Measurements from ENCODE around the gene RBFOX1.
"Not testable (repeated sequence)": the region's sequence is repeated elsewhere in the genome, so short reads cannot be mapped to it uniquely, and the experiment has no call there.

The RBFOX1 gene

DNA sequence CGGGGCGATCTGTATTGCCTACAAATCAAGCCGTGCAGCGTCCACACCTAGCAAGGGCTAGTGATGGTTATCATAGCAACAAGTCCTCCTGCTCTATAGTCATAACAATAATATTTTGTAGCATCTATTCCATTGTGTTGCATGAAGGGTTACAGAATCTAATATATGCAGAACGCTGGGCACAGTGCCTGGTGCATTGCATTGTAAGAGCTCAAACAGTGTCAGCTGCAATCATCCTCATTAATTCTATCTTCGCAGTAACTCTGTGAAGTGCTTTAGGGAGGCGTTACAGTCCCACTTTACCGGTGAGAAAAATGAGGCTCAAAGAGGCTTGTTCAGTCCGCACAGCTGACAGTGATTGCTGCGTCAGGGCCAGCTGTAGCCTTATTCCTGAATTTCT, 149.4 kb downstream of the RBFOX1 start:
- DNase-seq, result no peak

DNA sequence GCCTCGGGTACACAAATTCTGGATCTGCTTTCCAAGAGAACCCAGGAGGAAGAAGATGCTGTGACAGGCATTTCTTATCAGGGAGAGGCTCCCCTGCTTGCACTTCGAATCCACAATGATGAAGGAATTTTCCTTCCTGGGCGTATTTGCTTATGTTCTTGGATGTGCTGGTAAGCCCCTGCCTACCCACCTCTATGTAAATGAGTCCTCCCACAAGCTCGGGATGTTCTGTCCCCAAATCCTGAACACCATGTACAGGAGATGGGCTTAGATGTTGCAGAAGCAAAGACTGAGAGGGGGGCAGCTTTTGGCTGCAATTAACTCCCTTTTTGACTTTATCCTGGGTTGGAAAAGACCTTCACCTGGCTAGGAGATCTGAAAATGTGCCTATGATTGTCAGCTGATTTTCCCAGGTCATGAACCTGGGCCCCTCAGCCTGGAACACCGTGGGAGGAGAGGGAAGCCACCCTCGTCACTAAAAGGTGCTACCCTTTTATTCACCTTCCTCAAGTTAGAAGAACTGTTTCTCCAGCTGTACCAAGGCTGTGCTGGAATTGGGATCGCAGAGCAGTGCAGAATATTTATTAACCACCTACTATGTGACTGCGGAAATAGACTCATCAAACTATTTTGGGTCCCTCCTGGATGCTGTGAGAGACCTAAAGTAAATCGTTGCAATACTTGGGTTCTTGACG, 150.1 kb downstream of the RBFOX1 start:
- DNase-seq, result no peak

DNA sequence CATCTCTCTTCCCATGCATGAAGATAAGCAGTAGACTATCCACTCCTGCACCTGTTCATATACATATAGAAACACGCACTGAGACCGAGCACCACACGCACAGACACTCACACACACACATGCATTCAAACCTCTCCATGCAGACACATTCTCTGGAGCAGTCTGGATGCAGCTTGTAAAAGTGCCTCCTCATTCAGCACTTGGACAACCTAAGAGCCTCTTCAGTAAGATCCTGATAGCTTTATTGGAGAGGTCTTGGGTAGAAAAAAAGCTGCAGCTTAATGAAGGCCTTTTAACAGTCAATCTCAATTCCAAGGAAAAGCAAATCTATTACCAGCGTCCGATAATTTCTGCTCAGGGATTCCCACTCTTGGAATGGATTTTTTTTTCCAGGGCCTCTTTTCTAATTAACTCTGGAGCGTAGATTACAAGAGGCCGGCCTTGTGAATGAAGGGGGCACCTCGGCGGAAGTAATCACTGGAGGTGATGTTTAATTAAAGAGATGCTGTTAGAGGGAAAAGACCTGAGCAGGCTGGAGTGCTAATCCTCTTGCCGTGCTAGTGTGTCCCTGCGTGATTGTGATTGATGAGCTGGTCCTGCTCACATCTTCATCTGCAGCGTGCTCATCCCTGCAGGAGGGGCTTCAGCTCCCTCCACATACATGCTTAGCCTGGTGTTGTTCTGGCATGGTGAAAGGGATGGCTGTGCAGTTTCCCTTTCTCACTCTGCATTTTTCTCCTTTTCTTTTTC, 155.1 kb downstream of the RBFOX1 start:
- no peak for DNase-seq

DNA sequence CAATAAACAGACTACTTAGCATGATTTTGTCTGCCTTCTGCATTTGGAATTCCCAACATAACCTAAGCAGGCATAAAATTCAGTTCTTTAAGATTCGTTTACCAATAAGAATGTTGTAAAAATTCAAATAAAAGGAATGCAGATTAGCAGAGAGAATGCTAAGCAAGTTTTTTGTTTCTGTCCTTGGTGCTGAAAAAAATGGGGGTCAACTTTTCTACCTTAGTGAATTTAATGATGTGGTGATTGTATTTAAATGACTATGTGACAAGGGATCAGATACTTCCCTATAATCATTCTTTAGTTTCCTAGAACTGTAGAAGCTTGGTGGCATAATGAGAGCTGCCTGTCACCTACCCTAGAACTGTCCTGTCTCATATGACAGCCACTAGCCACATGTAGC, 159.5 kb downstream of the RBFOX1 start:
- no peak for DNase-seq

DNA sequence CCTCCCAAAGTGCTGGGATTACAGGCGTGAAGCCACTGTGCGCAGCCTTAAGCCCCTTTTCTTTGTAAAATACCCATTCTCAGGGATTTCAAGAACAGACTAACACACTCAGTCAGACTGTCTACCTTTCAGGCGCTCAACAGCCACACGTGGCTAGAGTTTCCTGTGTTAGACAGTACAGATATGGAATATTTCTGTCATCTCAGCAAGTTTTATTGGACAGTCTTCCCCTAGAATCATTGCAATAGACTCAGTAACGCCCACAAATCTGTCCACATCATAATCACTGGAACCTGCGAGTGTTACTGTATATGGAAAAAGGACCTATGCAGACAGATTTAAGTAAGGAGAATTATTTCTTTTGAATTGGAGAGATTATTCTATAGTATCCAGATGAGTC, 160.5 kb downstream of the RBFOX1 start:
- no peak for DNase-seq

DNA sequence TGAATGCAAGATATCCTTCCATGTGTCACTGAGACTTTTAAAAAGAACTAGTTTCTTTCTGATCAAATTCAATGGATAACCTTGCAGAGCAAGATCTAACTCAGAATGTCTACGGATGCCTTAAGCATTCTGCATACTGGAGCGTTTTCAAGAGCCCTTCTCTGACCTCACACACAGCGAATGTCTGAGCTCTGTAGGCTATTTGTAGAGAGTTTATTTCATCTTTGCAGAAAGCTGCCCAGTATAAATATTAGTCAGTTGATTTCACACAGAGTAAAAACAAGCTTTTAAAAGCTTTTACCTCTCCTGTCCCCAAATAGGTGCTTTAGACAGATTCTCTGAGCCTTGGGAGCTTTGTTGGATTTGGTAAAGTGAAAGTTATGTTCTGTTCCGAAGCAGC, 165.0 kb downstream of the RBFOX1 start:
- no peak for DNase-seq

DNA sequence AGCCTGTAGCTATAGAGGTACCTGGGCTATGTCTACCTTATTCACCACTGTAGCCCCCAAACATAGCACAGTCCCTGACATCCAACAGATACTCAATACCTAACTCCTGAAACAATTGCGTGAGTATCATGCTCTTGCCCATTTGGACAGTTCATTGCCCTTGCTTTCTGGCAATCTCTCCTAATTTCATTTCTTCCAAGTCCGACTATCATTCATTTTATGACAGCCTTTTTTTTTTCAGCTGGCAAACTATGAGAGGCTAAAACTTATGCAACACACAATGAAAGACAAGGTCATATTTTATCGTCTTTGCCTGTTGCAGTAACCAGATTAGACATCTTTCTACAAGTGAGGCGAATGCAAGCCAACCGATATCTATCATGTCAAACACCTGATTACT, 169.2 kb downstream of the RBFOX1 start:
- no peak for DNase-seq

DNA sequence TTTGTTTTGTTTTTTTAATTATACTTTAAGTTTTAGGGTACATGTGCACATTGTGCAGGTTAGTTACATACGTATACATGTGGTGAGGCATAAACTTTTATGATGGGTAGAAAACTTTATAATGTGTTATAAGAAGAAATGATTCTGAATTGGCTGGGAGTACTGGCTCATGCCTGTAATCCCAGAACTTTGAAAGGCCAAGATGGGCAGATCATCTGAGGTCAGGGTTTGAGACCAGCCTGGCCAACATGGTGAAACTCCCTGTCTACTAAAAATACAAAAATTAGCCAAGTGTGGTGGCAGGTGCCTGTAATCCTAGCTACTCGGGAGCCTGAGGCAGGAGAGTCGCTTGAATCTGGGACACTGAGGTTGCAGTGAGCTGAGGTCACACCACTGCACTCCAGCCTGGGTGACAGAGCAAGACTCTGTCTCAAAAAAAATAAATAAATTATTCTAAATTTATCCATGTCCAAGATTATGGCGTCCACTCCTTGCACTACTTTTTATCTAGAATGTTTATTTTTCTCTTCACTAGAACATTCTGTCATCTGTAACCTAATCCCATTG, 170.0 kb downstream of the RBFOX1 start:
- not testable (repeated sequence) for DNase-seq

DNA sequence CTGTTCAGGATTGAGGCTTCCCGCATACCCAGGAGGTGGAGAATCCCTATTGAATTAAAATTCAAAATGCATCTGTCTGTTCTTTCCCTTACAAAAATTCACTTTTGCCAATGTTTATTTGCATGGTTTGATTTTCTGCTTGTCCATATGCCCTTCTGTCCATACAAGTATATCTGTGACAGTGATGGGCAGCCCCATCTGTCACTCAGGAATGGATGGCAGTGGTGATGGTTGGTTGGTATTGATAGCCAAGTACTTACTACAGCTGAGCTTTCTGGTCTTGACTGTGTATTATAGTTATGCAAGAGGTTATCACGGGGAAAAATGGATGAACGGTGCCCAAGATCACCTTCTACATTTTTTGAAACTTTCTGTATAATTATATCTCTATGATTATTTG, 171.0 kb downstream of the RBFOX1 start:
- DNase-seq, result no peak

DNA sequence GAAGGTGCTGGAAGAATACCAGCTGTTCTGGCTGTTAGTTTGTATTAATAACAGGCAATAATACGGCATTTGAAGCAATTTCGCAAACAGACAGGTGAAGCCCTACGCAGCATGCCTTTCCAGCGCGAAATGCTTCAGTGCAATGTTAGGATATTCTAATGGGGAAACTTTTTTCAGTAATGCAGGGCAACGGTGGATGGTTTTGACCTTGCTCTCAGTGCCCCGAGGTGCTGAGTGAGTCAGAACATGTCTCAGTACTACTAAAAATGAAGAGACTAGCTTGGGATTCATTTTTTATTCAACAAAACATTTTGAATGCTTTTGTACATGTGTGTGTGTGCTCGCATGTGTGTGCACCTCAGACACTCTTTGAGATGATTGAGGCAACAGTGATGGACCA, 172.2 kb downstream of the RBFOX1 start:
- DNase-seq, result no peak

DNA sequence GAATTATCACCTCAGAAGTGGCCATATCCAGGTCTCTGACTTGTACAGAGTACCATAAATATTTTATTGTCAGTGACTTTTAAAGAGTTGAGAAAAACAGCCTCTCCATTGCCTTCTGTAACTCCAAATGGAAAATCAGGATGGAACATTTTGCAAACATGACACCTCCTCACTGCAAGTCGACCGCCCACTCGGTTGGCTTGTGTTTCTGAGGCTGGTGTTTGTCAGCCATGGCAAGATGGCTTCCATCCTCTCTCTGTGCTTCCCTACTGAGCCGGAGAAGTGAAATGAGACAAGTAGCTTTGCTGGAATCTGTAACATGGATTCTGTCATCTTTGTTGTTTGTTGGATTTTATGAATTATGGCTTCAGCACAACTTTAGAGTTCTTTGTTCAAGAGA, 172.8 kb downstream of the RBFOX1 start:
- no peak for DNase-seq

DNA sequence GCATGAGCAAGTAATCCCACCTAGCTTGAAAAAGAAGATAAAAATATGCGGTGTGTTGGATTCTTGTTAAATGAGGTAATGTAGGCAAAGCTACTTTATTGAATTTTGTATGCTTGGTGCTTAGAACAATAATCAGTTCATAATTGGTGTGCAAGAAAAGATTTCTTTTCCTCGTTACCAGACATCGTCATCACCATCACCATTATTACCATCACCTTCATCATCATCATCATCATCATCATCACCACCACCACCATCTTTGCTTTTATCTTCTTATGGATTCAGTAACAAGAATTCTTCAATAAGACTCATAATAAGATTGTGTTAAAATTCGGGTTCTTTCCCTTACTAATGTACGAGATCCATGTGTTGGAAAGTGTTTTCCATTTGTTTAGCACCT, 173.7 kb downstream of the RBFOX1 start:
- no peak for DNase-seq

DNA sequence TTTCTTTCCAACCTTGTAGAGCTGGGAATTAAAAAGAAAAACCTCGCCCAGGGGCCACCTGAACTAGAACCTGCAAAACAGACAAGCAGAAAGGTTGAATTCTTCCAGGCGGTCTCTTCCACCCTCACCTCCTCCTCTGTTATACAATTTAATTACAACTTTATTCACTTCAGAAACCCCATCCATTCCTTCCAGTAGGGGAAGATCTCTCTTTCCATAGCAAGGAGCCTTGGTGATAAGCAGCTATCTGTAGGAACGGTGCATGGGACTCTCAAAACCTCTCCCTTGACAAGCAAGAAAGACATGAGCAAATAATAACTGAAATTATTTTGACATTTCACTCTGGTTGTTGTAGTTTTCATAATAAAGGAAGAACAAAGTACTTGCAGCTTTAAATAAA, 176.0 kb downstream of the RBFOX1 start:
- DNase-seq, result no peak

DNA sequence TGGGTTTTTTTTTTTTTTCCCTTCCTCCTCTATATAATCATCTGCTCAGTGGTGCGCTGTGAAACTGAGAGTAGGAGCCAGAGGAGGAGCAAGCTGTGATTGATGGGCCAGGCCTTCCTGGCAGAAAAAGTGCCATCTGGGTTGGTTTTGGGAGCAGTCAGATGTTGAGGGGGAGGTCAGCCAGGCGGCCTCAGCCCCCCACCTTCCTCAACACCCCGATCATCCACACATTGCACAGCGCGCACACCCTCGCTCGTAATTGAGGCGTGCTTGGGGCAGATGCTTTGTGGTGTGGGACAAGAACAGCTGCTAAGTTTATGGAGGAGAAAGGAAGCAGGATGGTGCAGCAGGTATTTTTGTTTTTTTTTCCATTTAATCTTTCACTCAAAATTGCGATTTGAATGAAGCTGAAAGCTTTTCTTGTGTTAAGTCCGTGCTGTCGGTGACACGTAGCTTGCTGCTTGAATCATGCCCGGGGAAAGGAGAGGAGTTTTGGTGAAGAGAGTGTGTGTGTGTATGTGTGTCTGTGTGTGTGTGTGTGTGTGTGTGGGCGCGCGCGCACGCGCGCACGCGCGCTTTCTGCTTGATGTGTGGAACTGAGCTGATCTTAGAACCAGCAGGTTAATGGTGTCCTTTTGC, 177.4 kb downstream of the RBFOX1 start:
- DNase-seq, result no peak

DNA sequence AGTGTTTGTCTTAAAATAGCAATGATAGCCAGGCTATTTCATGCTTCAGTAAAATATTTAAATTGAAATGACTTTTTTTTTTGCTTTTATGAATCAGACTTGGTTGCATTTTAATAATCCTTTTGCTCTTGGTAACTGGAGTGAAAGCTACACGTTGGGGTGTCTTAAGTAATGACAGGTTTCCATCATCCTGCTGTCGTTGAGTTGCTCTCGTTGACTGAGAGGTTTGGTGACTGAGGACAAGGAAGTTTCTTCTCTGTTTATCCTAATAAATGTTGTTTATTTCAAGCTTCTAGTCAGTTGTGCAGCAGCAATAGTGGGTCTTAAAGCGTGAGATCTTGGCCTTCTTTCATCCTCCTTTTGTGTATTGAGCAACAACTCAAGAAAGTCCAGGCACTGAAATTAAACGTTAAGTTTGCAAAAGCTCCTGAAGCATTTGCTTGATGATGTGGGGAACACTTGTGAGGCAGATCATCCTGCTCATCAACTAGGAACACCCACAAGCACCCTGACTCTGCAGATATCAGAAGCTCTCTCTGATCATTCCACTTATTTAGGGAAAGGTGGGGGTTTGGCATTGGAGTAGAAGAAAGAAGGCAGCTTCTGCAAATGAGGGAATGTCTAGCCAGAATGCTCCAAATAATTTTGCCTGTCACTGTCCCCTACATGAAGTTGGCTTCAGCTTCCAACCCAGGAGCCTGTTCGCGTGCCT, 179.1 kb downstream of the RBFOX1 start:
- no peak for DNase-seq

DNA sequence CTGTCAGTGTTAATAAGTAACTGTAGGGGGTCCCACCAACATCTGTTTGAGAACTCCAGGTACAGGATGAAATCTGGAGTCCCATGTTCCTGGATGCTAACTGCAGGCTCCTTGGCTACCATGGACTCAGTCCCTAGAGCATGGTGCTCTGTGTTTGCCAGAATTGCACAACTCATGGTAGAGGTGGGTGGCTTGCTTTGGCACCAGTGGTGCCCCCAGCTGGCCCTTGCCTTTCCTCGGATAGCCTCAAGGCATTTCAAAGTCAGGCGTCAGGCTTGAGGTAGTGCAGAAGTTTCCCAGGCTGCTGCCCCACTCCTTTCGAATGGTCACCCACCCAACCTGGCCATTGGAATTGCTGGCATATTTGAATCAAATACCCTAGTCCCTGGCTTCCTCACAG, 179.9 kb downstream of the RBFOX1 start:
- DNase-seq, result no peak

DNA sequence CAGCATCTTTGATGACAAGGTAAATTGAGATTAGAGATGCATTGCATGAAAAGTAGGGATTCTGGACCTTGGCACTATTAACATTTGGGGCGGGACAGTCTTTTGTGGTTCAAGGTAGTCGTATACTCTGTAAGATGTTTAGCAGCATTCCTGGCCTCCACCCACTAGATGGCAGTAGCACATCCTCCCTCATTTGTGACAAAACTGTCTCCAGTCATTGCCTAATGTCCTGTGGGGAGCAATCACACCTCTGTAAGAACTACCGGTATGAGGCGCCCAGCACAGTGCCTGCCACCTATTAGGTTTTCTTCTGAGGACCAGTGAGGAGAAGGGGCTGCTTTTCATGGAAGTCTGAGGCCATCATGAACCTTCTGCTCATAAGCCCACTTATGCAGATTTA, 180.8 kb downstream of the RBFOX1 start:
- peak; percentile 1 to 19 (median 12) for DNase-seq

DNA sequence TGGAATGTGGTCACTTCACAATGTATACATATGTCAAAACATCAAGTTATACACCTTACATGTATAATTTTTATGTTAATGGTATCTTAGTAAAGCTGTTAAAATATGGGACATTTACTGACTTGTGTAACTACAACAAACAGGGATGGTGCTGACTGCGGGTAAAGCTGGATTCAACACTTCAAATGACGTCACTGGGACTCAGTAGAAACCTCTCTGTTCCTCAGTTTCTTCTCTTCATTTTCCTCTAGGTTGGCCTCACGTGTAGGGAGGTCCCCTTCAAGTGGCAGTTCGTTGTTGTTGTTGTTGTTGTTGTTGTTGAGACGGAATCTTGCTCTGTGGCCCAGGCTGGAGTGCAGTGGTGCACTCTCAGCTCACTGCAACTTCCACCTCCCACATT, 182.9 kb downstream of the RBFOX1 start:
- DNase-seq, result no peak

DNA sequence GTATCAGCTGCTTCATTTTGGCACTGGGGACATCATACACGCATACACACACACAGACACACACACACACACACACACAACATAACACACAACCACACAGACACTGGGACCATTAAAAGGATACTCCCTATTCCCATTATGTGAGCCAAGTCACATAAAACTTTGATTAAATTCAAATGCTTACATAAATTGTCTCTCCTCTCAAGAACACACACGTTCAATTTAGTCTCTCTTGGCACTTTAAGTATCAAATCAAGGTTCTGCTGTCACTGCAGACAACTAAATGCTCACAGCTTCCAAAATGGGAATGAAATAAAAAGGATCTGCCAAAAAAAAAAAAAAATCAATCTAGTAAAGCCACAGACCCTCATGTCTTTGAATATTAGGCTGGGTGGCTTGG, 184.9 kb downstream of the RBFOX1 start:
- DNase-seq, result no peak

DNA sequence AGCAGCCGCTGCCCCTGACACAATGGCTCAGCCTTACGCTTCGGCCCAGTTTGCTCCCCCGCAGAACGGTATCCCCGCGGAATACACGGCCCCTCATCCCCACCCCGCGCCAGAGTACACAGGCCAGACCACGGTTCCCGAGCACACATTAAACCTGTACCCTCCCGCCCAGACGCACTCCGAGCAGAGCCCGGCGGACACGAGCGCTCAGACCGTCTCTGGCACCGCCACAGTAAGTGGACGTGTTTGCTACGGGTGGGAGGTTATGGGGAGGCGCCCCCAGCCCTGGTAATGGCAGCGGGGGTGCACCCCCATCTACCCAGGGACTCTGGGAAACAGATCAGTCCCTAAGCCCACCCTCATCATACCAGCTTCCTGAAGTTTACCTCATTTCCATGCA, 185.5 kb downstream of the RBFOX1 start:
- DNase-seq, result no peak

DNA sequence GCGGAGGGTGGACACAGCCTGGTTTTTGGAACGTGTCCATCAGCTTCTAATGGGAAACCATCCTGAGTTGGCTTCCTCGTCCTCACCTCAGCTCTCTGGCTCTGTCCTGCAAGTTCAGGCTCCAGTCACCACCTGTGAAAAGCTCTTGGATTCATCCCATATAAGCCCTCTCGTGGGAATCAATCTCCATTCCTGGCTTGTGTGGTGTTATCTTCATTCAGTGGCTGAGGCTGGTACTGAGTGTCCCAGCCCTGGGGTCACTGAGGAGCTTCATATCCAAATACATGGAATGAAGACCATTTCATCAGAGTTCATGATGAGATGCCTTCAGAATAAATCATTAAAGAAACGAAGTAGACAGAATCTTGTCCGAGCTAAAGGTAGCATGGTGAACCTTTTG, 189.2 kb downstream of the RBFOX1 start:
- no peak for DNase-seq

DNA sequence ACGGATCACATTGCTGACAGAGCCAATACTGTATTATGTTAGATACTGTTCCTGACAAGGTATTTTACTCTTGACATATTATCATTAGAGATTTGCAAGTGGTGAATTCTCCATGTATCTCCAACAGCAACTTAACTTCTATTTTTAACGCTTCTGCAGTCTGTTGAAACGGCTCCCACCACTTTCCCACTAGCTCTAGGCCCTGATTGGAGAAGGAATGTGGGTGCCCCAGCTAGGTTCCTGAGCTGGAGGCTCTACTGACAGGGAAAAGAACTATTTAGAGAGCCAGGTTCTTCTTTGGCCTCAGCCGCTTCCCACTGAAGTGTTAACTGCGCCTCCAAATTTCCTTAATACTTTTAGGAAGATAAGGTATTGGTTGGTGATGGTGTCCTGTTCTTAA, 191.8 kb downstream of the RBFOX1 start:
- DNase-seq, result no peak

DNA sequence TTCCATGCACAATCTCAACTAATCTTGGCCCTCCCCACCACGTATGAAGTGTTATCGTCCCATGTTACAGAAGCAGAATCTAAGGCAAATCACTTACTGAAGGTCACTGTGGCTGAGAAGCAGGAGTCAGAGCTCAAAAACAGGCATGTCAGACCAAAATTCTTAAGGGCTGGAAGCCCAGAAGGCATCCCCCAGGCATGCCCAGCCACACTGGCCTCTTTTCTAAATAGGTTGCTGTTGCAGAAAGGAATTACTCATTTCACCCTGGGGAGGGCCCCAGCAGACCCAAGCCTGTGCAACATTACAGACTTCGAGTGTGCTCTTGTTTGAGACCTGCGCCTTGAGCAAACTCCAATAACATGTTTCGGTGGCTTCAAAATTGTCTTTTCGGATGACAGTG, 194.1 kb downstream of the RBFOX1 start:
- DNase-seq, result no peak
